ENCODE data around the gene WDR77.

Gene WDR77

DNA sequence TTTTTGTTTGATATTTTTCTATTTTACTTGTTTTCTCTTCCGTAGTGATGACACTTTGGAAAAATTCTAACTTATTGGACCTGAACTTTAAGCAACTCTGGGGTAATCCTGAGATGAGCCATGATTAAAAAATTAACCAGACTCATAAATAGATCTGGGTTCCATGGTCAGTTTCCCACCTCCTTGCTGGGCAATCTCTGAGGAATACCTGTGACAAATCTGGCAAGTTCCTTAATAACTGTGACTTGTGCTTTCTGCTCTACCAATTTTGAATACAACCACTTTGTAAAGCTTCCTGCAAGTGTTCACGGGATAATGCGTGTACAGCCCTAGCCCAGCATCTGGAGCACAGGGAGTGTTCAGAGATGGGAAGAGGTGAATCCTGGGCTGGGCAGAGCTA, 24.8 kb downstream of the WDR77 start:
- no peak for DNase-seq

DNA sequence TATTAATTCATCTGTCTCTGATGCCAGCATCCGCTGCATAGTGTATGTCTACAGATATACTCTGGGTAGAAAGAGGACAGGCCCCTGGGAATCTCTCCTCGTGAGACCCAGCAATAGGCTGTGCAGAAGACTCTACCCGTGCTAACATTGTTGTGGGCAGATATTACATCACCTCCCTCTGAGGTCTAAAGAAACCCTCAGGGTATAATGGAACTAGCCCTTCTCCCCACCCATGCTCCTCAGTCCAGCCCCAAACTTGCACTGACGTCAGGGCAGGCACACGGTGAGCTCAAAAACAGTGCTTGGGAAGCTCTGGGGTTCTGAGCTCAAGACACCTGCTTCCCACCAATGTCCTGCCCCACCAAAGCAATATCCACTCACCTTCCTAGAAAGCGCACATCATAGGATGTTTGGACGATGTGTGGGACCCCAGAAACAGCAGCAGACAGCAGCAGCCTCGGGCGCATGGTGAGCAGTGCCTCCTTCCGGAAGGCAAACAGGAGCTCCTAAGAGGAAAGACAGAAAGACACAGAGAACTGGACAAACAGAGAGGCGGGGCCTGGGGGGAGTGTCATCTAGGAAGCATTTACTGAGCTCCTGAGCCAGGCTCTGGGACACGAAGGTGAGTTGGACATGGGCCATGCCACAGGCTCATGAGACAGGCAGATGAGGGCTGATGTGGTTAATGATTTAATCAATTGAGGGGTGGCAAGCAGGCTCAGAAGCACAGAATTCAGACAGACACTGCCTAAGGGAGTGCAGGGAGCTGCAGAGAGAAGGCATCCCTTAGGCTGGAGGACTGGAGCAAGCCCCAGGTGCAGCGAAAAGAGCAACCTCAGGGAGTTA, 26.3 kb downstream of the WDR77 start:
- DNase-seq, result no peak

DNA sequence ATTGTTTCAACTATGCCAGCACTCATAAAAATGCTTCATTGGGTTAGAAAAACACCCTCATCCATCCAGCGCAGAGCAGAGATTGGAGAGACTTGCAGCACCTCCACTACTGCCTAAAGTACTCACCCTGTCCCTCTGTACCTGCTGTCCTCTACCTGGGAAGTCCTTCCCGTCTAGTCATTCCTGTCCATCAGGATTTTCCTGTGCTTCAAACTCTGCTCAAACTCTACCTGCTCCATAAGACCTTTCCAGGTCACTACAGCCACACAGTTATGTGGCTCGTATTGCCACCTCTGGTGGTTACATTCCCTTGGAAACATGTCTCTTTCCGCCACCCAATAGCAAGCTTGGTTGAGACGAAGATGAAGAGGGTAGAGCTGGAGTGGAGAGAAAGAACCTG, 28.7 kb downstream of the WDR77 start:
- no peak for DNase-seq

DNA sequence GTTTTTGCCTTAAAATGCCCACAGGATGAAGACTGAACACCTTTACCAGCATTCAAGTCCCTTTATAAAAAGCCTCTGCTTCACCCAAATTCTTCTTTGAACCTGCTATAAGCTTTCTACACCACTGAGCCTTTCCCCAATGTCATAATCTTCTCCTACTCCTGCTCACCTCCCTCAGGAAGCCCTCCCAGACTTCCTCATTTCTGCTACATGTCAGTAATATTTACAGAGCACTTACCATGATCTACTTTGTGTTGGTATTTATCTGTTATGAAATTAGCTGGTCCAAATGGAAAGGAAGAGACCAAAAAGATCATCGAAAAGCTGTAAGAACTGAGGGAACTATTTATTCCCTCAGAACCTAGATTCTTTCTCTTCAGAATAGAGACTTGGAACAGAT, 30.0 kb downstream of the WDR77 start:
- no peak for DNase-seq

DNA sequence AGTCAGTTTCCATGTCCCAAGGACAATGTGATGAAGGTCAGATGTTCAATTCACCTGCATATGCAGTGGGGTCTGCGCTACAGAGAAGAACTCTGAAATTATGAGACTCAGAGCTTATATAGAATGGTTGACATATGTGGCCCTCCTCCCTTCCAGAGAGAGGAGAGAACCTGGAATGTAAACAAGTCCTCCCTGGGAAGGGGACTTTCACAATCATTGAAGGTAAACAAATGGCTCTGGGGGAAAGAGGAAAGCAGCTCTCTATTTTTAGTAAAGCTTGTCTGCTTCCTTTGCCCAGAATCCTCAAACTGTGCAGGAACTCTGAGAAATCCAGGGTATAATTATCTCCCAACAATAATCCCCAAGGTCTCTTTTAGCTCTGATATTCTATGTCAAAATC, 31.3 kb downstream of the WDR77 start:
- no peak for DNase-seq

DNA sequence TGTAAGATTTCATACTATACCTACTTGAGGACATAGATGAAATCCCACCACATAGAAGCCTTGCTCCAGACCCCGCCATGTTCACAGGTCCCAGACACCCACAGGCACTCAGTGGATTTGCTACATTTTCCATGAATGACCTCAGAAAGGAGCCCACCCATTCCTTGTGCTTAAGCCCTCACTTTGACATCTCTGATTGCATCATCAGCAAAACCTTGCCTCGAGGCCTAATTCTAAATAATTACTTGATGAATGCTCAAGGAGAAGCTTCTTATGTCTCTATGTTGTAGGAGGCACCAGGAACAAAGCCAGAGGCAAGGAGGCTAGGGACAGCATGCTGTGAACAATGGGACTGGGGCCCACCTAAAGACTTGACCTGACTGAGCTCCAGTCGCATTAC, 33.6 kb downstream of the WDR77 start:
- DNase-seq, result no peak

DNA sequence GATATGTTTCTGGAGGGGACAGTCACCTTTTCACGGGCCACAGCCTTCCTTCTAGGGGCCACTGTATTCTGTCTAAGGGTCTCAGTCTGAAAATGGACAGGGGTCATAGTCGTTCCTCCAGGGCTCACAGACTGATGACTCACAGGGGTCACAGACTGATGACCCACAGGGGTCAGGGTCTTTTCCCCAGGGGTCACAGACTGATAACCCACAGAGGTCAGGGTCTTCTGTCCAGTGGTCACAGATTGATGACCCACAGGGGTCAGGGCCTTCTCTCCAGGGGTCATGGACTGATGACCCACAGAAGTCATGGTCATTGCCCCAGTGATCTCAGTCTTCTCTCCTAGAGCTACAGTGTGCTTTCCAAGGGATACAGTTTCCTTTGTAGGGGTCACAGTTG, 34.3 kb downstream of the WDR77 start:
- no peak for DNase-seq

DNA sequence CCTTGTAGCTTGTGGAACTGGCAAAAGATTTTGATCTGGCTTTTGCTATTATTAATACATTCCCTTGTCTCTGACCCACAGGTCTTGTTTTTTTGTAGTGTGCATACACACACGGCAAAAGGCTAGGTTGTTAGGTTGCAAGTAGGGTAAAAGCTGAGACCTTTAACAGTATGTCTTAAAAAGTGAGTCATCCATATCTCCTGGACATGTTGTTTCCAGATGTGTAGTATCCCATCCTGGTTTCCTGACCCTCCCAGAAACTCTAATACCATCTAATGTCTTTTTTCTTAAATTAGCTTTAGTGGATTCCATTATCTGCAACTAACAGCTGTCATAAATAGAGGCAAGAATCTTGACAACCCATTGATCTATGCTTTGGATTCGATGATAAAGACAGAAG, 36.2 kb downstream of the WDR77 start:
- DNase-seq, result no peak

DNA sequence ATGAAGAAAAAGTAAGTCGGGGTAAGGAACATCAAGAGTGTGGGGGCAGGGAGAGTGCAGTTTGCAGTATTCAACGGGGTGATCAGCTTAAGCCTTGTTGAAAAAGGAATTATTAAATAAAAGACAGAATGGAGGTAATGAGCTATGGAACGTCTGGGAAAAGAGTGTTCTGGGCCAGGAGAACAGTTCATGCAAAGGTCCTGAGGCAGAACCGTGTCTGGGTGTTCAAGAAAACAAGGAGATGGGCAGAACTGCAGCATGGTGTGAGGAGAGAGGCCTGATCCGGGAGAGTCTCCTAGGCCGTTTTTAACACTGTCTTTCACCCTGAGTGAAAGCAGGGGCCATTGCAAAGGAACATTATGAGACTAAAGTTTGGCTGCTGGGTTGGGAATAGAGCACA, 41.8 kb downstream of the WDR77 start:
- DNase-seq, result no peak

DNA sequence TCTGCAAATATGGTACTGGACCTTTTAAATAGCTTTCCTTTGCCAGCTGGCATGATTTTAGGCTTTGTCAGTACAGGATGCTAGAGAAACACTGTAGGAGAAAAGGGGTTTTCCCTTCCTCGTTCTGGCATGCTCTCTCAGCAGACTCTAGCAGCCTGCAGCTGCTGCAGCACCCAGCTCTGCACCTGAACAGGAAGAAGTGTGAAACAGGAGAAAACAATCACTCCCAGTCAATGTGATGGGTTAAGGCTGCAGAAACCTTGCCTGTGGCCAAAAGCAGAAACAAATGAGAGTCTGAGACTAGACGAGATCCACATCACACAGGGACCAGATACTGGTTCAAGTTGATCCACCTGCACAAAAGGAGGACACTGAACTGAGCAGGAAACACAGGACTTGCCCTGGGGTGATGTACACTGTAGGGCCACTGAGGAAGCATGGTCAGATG, 42.7 kb downstream of the WDR77 start:
- no peak for DNase-seq

DNA sequence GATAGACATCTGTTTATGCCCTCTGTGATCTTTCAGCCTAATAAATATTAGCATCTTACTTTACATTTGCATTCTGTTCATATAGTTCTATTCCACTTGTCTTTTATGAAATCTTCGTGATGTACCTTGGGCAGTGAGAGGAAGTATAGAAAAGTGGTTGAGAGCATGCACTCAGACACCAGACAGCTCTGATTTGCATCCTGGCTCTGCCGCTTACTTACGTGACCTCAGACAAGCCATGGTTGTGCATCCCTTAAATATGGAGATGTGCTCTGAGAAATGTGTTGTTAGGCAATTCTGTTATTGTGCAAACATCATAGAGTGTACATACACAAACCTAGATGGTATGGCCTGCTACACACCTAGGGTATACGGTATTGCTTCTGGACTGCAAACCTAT, 44.5 kb downstream of the WDR77 start:
- DNase-seq, result no peak

DNA sequence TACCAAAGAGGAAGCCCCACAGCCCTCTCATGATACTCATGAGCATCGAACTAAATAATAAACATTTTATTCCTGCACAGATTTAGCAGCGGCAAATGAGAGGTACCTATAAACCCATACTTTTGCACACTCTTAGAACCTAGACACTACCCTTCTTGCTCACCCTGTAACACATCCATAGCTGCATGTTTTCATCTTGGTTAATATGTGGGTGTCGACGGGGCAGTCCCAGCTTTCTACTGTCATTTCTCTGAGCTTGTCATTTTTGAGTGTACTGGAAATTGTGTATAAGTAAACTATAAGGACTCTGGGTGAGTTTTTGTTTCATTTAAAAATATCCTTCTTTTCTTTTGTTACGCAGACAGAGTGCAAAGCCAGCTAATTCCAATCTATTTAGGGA, 47.0 kb downstream of the WDR77 start:
- no peak for DNase-seq

DNA sequence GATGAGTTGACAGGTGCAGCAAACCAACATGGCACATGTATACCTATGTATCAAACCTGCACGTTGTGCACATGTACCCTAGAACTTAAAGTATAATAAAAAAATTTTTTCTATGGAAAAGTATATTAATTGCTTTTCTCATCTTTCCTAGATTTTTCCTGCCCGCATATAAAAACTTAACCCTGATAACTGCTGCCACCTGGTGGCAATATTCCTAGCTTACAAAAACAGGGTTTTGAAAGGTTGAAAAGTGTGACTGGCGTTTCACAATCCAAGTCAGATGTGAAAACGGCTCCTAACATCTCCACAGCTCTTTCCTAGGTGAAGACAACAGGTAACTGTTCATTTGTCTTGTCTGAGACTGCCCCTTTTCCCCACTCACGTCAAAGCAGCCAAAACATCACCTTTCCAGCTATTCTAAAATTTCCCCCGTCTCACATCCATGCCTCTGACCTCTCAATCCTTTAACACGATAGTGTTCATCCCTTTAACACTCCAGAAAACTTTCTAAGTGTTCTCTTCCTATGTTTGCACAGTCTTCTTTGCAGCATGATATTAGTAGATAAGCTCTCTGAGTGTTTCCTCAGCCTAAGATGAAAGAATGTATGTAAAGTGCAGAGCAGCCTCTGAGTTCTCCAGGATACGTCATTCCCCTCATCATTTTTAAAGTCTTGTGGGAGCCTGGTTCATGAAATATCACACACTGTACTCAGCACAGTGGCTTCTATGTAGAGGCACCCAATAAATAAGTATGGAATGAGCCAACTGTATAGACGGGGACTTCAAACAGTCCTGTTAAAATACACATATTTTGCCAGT, 49.1 kb downstream of the WDR77 start:
- peak; percentile 51 for DNase-seq

DNA sequence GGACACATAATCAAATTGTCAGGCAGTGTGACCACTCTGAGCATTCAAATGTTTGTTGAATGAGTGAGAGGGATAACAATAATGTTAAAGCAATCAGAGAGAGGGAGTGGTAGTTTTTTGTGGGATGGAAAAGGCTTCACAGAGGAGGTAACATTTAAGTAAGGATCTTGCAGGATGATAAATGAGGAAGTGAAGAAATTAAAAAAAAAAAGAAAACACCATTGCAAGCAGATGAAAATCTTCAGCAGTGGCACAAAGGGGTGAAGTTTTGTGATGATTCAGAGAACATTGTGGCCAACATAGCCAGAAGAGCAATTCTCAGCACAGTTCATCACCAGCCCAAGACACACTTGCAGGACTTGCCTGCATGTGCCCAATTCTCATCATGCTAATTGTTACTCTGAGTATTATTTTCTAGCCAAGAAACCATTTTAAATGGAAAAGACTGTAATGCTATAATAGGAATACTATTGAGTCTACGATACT, 56.6 kb downstream of the WDR77 start:
- DNase-seq, result no peak

DNA sequence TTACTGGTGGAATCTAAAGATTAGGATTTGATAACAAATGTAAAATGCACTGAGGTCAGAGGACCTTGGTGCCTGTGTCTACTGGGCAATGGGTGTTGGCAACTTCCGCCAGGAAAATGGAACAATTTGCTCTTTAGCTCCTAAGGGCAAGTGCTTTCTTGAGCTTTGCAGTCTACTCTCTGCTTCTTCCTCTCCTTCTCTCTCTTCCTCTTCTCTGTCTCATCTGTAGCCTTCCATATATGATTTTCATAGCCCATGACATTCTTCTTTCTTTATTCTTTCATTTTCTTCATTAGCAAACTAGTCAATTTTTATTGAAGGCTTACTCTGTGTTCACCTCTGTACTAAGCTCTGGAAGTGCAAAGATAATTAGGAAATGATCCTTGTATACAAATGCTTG, 57.0 kb downstream of the WDR77 start:
- DNase-seq, result no peak
